ENCODE results near the gene FOXR1. TPM values are rescaled to one million over a fixed set of nuclear protein-coding genes. Genes with fewer than 3 reads are reported as not detected.
A peak's percentile ranks its signal among the peaks of the same experiment; 100 is the strongest.

FOXR1 gene, protein sequence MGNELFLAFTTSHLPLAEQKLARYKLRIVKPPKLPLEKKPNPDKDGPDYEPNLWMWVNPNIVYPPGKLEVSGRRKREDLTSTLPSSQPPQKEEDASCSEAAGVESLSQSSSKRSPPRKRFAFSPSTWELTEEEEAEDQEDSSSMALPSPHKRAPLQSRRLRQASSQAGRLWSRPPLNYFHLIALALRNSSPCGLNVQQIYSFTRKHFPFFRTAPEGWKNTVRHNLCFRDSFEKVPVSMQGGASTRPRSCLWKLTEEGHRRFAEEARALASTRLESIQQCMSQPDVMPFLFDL
- total RNA-seq = not detected

DNA sequence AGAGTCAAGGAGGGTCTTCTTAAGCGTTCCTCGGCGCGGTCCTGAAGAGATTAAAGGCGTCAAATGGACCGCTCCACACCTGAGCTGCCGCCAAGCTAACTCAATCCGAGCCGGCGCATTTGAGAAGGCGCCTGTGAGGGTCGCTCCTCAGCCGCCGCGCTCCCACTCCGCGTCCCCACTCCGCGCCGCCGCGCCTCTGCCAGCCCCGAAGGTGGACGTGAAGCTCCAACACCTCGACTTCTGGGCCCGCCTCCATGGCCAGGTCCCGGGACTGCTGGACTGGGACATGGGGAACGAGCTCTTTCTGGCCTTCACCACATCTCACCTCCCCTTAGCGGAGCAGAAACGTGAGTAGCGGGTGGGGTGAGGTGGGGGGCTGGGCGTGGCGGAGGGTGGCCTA, at the start of gene FOXR1:
Gene FOXR1 (plus strand): TSS at position 116 of the 400 bp plus-strand sequence. CDS start 171 bp downstream, at position 287.
- no peak for DNase-seq (ENCODE audit: low spot score)

DNA sequence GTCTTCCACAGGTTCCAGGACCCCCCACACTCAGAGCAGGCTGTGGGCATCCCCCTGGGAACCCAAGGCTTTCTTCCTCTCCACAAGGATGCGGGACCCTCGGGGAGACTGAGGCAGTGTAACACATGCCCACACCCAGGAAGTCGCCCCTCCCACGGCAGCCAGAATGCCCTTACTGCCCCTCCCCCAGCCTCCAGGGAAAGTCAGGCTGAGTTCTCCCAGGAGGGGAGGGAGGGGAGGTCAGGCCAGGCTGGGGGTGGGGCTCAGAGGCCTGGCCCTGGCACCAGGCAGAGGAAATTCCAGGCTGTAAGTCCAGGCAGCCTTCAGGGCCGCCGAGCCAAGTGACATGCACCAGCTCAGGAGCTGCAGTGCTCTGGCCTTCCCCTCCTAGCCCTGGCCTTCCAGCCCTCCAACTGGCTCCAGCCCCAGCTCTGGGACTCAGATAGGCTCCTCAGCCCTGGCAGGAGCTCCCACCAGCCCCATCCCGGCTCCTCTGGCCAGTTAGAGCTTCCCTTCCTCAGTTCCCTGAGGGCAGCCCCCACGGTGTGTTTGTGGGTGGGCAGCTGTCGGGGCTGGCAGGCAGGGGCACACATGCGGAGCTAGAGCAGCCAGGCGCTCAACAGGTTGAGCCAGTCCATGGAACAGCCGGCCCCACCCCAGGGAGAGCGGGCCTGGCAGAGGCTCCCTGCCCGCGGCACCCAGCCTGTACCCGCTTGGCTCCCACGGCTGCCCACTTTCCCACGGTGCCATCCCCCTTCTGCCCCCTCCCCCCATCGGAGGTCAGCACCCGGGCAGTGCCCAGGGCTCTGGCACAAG, 49.4 kb upstream of the FOXR1 start:
- DNase-seq (ENCODE audit: low spot score) = peak; percentile 83

DNA sequence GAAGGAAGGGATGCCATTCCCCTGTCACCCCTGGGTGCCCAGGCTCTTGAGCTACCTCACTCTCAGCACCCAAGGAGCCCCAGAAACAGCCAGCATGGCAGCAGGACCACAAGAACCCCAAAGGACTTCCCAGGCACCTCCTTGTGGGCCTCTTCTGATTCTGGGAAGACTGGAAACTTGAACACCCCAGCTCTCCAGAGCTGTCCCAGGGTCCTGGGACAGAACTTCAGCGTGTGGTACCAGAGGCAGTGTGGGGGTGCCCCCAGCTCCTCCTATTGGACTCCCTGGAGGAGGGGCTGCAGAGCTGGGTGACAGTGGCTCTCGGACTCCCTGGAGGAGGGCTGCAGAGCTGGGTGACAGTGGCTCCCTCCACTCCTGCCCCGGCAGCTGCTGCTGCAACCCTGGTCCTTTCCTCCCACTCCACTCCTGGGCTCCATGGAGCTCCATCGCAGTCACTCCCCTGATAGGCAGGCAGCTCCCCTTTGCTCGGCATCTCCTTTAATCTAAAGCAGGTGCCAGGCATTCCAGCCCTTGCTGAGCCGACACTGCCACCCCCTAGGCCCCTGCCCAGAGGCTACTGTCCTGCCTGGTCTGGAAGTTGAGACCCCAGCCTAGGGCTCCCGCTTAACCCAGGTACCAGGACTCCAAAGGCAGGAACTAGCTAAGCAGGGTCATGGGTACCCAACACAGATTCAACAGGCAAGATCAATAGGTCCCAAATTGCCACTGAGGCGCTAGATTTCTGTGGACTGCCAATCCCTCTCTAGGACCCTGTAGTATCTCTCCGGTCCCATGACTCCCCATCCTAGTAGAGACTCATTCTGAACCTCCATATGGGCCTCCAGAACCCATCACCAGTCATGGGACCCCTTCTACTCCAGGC, 48.6 kb upstream of the FOXR1 start:
- no peak for DNase-seq (ENCODE audit: low spot score)

DNA sequence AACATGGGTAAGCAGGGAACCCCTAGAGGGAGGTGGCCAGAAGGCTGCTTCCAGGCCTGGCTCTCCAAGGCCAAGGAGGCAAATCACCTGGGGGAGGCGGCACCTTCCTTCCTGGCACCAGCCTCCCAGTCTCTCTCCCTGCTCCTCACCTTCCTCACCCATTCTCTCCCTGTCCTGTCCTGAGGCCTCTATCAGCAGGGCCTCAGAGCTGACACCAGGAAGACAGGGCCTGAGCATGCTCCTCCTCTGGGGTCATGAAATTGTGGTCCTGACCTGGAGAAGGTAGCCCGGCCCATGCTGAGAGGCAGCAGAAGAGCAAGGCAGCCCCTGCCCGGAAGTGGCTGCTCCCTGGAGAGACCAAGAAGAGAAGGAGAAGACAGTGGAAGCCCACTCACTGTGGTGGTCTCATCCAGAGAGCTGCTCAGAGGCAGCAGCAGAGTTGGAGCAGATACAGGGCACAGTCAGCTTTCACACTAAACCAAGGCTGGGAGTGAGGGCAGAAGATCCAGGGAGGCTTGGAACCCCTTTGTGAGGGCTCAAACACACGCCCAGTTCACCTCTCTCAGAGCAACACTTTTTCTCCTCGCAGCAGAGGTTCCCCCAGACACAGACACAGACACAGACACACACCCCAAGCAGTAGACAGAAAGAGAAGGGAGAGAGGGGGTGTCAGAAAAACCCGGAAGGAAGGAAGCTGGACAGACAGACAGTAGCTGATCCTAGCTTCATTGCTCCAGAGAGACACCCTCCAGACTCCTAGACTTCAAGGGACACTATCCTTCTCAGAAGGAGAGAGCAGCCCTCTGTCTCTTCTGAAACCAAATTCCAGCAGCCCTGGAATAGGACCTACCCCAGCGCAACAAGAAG, 47.6 kb upstream of the FOXR1 start:
- DNase-seq (ENCODE audit: low spot score) = no peak

DNA sequence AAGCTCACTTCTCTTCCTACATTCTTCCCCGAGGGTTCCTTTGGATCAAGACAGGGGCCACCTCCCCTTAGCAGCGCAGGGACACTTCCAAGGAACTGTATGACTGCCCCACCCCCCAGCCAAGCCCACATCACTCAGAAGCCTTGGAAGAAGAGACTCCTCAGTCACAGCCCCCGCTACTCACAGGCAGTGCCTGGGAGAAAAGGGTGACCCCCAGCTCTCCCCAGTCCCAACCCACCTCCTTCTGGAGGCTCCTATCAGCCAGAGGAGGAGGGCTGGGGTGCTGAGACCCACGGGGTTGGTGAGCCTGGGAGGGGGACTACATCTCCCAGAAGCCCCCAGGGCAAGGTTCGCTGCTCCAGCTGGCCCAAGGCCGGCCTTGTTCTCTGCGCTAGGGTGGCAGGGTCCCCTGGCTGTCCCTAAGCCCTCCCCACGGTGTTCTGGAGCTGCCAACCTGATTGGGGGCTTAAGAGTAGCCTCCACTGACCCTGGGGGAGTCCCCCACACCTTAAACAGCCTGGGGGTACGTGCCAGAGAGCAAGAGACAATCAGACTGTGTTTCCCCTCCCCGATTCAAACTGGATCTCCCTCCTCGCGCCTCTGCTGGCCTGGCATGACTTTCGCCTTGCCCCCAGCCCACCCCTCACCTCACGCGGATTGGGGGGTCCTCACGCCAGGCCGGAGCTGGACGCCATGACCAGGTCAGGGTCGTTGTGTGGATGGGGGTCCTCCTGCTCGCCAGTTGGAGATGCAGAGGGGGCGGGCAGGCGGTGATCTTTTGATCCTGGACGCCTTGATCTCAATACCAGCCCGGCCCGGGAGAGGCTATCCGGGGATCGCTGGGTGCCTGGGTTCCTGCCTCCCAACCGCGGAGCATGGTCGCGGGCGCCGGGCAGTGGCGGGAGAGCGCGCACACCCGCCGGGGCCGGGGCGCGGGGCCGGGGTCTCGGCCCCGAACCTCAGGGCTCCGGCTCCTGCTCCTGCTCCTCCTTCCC, 46.7 kb upstream of the FOXR1 start:
- DNase-seq (ENCODE audit: low spot score) = no peak

DNA sequence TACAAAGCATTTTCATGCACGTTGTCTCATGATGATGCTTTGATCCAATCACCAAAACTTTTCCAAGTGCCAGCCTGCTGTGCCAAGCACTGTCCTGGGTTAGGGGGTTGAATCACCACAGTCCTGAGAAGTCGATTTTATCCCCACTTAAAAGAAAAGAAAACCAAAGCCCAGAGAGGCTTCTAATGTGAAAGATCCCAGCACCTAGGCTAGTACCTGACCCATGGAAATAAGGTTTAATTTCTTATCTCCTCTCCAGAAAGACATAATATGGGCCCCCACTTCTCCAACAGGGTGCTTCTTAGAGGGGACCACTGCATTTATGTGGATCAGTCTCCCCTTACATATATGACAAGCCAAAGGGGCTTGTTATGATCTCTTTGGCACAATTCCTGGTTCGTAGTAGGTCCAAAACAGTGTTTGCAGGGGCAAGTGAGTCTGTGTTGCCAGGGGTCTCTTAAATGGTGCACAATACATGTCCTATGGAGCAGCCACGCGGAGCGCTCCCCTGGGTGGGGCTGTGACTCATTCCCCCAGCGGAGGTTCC, 43.9 kb upstream of the FOXR1 start:
- no peak for DNase-seq (ENCODE audit: low spot score)

DNA sequence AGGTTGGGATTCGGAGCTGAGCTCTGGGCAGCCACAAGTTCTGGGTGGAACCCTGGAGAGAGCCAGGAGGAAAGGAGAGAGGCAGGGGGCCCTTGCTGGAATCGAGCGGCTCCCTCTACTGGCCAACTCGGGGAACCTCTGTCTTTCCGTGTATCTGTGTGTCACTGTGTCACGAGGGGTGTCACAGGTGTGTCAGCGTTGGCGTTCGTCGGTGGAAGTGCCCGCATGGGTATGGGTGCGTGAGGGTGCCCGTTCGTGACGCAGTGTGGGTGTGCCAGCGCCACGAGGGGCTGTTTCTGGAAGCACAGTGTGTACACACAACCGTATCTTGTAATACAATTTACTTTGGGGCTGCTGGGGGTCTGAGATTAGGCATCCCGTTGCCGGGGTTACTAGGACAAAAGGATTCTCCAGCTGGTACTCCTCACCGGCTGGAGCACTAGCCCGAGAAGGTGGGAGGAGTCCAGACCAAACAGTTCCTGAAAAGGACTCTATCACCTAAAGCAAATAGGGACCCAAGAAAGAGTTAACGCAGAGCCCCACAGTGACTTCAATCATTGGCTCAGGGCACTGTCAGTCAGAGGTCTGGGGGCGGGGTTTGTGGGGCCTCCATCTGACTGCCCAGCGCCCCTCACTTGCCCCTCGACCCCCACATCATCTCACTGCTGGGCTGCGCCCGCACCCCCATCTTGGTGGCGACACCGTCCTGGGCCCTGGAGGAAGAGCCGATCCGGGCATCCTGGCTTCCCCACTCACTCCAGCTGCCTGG, 43.3 kb upstream of the FOXR1 start:
- DNase-seq (ENCODE audit: low spot score) = peak; percentile 94

DNA sequence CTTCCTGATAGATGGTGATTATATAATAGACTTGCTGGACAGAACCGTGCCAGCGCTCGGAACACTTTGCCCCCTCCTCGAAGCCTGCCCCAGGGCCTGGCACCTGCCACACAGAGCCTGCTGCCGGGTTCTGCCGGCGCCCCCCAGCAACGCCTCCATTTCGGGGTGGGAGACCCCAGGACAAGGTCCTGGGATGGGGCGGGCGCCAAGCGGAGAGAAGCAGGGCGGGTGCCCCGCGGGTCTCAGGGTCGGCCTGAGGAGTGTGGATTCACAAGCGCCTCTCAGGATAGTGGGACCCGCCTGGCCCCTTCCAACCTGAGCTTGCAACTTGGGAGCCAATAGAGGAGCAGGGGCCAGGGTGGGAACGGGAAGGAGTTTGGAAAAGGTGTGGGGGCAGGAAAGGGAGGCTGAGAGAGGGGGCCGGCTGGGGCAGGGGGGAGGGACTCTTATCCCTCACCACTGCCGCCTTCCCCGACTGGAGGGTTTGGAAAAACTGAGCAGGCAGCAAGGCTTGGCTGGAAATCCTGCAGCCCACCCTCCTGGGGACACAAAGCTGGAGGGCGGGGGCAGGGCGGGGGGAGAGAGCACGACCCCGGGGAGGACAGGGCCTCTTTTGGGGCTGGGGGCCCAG, 42.6 kb upstream of the FOXR1 start:
- DNase-seq (ENCODE audit: low spot score) = no peak

DNA sequence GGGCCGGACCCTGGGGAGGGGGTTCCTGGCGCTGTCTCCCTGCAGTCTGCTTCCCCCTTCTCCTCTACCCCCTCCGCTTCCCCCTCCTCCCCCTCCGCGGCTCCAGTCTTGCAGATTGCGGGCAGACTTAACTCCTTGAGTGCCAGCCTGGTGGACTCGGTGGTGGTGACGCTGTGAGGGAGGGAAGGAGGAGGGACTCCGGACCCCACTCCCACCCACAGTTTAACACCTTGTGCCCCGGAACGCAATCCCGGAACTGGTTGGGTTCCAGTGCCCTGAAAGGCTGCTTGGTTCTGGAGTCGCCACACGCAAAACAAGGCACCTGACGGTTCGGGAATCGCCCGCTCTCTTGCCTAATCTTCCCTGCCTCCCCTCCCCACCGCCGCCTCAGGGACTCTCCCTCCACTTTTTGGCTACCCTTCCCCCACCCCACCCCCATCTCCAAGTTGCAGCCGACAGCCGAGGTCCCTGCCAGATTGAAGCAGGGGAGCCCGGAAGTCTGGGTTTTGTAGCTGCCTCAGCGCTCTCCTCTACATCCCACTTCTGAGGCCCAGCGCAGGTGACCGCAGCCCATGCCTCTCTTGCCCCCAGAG, 42.0 kb upstream of the FOXR1 start:
- peak; percentile 88 for DNase-seq (ENCODE audit: low spot score)

DNA sequence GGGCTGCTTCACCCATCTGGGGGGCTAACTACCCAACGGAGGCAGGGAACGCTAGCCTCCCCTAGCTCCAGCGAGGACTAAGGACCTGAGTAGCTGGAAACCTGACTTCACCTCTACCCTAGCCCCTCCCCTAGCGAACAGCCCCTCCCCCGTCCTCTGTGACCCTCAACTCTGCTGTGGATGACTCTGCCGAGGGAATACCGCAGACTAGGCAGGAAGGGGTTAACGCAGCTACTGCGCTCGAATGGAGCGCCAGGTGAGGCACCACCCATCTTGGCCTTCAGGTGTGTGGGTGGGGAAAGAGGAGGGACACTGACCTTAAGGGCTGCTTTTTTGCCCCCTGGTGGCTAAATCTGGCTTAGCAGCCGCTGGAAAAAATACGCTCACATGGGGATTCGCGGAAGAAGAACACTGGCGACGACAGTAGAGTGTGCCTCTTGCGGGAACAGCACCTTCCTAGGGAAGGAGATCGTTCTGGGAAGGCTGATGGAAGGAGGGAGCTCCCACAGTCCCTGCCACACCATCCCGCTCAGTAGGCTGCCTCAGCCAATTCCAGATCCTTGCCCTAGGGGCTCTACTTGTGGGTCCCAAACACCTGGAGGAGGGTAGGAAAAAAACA, 41.4 kb upstream of the FOXR1 start:
- DNase-seq (ENCODE audit: low spot score) = peak; percentile 94

DNA sequence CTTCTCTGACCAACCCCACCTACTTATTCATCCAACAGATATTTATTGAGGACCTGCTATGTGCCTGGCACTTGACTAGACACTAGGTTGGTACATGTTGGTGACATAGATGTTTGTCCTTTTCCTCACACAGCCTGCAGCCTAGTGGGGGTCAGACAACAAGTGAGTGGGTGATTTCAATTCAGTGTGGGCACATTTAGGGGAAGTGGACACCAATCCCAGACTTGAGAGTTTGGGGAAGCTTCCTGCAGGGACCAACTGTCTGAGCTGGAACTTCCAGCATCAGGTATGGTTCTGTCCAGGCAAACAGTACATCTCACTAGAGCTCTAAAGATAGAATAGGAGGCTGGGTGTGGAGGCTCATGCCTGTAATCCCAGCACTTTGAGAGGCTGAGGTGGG, 40.0 kb upstream of the FOXR1 start:
- DNase-seq (ENCODE audit: low spot score) = no peak

DNA sequence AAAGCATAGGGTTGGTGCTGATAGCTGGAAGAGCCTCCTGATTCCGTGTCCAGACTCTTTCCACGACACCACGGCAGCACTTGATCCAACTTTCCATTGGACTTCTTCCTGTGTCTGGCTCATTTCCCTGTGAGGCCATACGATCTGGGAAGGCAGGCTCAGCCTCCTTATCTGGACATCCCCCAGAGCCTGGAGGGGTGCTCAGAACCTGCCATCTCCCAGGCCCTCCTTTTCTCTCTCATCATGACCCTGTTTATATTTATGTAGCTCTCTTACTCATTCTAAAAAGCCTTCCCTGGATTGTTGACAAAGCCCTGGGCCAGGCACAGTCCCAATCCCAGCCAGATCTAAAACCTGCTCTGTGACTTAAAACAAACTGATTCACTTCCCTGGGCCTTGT, 38.1 kb upstream of the FOXR1 start:
- DNase-seq (ENCODE audit: low spot score) = no peak

DNA sequence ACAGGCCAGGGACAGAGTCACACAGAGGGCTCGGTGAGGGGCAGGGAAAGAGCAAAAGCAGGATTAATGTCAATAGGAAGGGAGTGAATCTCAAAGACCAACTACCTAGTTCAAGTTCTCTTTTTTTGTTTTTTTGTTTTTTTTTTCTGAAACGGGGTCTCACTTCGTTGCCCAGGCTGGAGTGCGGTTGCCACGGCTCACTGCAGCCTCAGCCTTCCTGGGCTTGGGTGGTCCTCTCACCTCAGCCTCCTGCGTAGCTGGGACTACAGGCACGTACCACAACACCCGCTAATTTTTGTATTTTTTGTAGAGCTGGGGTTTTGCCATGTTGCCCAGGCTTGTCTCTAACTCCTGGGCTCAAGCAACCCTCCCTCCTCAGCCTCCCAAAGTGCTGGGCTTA, 36.2 kb upstream of the FOXR1 start:
- no peak for DNase-seq (ENCODE audit: low spot score)

DNA sequence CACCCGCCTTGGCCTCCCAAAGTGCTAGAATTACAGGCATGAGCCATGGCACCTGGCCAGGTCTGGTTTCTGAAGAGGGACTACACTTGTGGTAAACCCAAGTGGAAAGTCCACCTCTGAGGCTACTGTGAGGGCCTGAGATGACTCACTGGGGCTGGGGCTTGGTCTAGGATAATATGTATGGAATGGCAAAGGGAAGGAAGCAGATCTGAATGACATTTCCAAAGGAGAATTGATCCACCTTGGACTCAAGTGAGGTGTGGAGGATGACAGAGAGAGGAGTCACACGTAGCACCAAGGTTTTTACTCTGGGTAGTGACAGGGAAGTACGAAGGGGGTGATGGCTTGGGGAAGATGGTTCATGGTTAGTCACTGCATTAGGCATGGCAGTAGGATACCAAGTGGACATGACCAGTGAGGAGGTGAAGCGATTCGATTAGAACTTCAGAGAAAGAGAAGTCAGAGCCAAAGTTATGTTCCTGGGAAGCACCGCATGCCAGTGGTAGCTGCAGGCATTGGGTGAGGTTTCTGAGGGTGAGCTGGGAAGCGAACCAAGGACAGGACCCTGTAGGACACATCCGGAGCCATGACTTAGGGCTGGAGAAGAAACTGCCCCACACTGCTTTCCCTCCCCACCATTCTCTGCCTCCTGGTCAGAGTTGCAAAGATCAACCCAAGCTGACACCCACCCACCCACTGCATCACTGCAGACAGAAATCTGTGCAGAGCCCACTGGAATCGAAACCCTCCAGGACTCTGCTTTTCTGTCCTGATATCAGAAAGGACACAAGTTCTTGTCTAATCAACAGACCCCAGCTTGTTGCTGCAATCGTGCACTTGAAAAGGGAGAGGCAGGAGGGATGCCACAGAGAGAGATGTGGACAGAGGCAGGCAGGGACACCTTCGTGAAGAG, 32.8 kb upstream of the FOXR1 start:
- peak; percentile 60 for DNase-seq (ENCODE audit: low spot score)

DNA sequence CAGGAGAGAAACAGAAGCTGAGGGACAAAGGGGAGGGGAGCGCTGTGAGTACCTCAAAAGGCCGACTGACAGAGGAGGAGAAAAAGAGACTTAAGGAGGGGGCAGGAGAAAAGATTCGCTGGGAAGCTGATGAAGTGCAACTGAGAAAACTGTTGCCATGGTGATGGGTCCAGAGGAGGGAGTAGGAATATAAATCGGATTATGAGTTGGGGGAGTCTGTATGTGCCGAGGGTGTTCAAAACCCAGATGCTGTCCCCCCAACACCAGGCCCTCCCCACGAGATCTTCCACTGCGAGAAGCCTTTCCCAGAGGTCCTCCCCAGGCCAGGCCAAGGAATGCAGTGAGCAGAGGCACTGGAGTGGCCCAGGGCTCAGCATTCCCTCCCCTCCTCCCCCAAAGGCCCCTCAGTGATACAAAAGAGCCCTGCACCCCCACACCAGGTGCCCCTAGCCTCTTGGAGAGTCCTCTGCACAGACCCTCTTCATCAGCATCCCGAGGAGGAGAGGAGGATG, 32.1 kb upstream of the FOXR1 start:
- DNase-seq (ENCODE audit: low spot score) = no peak

DNA sequence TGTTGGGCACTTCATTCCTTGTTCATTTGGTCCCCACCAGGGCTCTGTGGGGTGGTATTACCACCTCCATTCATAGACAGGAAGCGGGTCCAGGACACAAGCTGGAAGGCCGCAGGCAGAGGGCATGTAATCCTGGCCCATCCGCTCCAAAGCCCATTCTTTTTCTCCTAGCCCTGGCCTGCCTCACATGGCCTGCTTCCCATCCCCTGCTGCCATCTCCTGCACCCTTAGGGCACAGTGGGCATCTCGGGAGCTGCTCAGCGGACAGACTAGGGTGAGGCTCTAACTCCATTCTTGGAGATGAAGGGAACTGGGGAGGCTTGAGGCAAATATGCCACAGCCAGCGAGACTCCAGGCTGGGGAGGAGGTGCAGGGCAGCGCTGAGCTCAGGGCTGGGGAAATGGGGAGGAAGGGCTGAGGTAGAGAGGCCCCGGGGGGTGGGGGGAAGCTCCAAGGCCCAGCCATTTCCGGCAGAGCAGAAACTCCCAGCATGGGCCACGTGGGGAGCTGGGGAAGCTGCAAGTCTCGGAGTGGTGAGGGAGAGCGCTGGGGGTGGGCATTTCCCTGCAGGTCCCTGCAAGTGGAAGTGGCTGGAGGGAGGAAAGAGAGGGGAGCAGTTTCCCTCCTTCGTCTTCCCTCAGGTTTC, 31.5 kb upstream of the FOXR1 start:
- no peak for DNase-seq (ENCODE audit: low spot score)
